ENCODE results near the gene KBTBD8. TPM values are rescaled to one million over a fixed set of nuclear protein-coding genes. Genes with fewer than 3 reads are reported as not detected.

The KBTBD8 gene
- total and polyA plus RNA-seq, 9 of the 15 experiments (the other 6 are each of a cell fraction or from before 2014, with no cell fraction given) = 2.7 to 9.1 (median 5.6) TPM

DNA sequence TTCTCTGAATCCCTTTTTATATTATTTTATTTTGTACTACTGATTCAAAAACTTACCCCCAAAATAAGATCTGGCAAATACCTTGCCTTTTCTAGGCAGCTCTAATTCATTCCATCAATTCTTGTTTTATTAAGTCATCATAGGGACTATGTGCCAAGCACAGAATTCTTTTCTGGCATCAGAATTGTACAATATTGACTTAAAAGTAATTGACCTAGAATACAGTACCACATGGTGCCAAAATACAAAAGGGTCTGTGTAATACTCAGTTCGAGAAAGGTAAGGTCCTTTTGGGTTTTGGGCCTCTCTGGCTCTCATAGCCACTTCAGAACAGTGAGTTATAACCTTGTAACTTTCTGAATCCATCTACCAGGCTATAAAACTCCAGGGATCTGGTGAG lies 46.2 kb downstream of the KBTBD8 start:
- H3K9me1 ChIP-seq (ENCODE audit: control insufficient read depth, insufficient read depth, low read length) = no peaks in the 10 kb centered on the region
- H2AFZ ChIP-seq (ENCODE audit: low read depth, low read length) = no peak overlapping the region
- H3K9ac ChIP-seq (ENCODE audit: insufficient read depth in 1 of 2, low read depth in 2 of 2, low read length in 2 of 2) = no peak overlapping the region
- H3K79me2 ChIP-seq (ENCODE audit: control insufficient read depth, insufficient read depth, low read length) = no peaks in the 10 kb centered on the region
- POLR2A ChIA-PET = interaction anchor here (1.4 kb wide), 1 partner anchor 21 kb away, joined by 3 read pairs; no protein-coding TSS in a partner anchor
- no peak overlapping the region for H3K4me2 ChIP-seq (ENCODE audit: insufficient read depth, low read length)
- intact Hi-C loops (cut with micrococcal nuclease) = loop anchor here (2.0 kb wide), 1 partner anchor 71 kb away; no protein-coding TSS in a partner anchor
- DNase-seq (ENCODE audit: extremely low read depth in 1 of 4, low spot score in 3 of 4) = no peak
- no TSS peak for BruUV-seq (replicated peaks)
- no peak overlapping the region for H3K27ac ChIP-seq (ENCODE audit: extremely low read depth, low read depth, low read length)
- no peak overlapping the region for H3K4me3 ChIP-seq
- CTCF ChIA-PET (ENCODE audit: low intra/inter-chr PET ratio) = no interaction called here
- no peak for FAIRE-seq
- 0% methylated on average over 1 of the region's 1 CpG for WGBS (ENCODE audit: insufficient coverage, low coverage, missing lambda C conversion rate)
- H3K36me3 ChIP-seq (ENCODE audit: control insufficient read depth, insufficient read depth, low read length) = no peaks in the 10 kb centered on the region
- H3K4me1 ChIP-seq (replicated peaks in 1 of 2; ENCODE audit: control insufficient read depth in 2 of 2, insufficient read depth in 2 of 2, low read length in 2 of 2) = no peaks in the 10 kb centered on the region
- TF ChIP-seq, protein P1, sequence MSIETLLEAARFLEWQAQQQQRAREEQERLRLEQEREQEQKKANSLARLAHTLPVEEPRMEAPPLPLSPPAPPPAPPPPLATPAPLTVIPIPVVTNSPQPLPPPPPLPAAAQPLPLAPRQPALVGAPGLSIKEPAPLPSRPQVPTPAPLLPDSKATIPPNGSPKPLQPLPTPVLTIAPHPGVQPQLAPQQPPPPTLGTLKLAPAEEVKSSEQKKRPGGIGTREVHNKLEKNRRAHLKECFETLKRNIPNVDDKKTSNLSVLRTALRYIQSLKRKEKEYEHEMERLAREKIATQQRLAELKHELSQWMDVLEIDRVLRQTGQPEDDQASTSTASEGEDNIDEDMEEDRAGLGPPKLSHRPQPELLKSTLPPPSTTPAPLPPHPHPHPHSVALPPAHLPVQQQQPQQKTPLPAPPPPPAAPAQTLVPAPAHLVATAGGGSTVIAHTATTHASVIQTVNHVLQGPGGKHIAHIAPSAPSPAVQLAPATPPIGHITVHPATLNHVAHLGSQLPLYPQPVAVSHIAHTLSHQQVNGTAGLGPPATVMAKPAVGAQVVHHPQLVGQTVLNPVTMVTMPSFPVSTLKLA (conservative IDR thresholded peaks at IDR 0.05) = no peak
- TF ChIP-seq STAT5B (CRISPR knock-in tag; IDR thresholded peaks at IDR 0.05) (no peak), MTF1 (CRISPR knock-in tag; IDR thresholded peaks at IDR 0.05; ENCODE audit: borderline replicate concordance) (no peak), ZNF282 (CRISPR knock-in tag; IDR thresholded peaks at IDR 0.05) (no peak), PHB (CRISPR knock-in tag; IDR thresholded peaks at IDR 0.05) (no peak)
- TF ChIP-seq, protein P2, sequence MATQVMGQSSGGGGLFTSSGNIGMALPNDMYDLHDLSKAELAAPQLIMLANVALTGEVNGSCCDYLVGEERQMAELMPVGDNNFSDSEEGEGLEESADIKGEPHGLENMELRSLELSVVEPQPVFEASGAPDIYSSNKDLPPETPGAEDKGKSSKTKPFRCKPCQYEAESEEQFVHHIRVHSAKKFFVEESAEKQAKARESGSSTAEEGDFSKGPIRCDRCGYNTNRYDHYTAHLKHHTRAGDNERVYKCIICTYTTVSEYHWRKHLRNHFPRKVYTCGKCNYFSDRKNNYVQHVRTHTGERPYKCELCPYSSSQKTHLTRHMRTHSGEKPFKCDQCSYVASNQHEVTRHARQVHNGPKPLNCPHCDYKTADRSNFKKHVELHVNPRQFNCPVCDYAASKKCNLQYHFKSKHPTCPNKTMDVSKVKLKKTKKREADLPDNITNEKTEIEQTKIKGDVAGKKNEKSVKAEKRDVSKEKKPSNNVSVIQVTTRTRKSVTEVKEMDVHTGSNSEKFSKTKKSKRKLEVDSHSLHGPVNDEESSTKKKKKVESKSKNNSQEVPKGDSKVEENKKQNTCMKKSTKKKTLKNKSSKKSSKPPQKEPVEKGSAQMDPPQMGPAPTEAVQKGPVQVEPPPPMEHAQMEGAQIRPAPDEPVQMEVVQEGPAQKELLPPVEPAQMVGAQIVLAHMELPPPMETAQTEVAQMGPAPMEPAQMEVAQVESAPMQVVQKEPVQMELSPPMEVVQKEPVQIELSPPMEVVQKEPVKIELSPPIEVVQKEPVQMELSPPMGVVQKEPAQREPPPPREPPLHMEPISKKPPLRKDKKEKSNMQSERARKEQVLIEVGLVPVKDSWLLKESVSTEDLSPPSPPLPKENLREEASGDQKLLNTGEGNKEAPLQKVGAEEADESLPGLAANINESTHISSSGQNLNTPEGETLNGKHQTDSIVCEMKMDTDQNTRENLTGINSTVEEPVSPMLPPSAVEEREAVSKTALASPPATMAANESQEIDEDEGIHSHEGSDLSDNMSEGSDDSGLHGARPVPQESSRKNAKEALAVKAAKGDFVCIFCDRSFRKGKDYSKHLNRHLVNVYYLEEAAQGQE (IDR thresholded peaks at IDR 0.05; ENCODE audit: borderline replicate concordance) = no peak
- TF ChIP-seq, protein P2 (CRISPR knock-in tag; IDR thresholded peaks at IDR 0.05; ENCODE audit: low read depth) = no peak
- no peaks in the 10 kb centered on the region for H3K27me3 ChIP-seq (ENCODE audit: control insufficient read depth in 2 of 2, insufficient read depth in 2 of 2, low read length in 2 of 2)
- H4K20me1 ChIP-seq (replicated peaks; ENCODE audit: control insufficient read depth, insufficient read depth, low read length) = no peaks in the 10 kb centered on the region
- H3K9me3 ChIP-seq (replicated peaks; ENCODE audit: control insufficient read depth, insufficient read depth, low read depth, low read length) = no peaks in the 10 kb centered on the region
- no peak for ATAC-seq
- in situ Hi-C loops (cut with MboI) = no loop called here
